ENCODE measurements around the gene TP53BP2. TPM values are rescaled to one million over a fixed set of nuclear protein-coding genes. Genes with fewer than 3 reads are reported as not detected.

The TP53BP2 gene
- total RNA-seq, 4 donors from 2014 or later, result 25.6 to 66.7 (median 50.8) TPM

- intact Hi-C loops (cut with DNase I; ENCODE audit: low total_unique reads), result no loop called here
- Histone ChIP-seq H3K4me3 (no peak overlapping the region), H3K4me1 (peaks cover 0 to 7% of the 10 kb centered on the region in 2 donors), H3K36me3 (no peaks in the 10 kb centered on the region), H3K27ac (peak overlapping the region; percentile 40), H3K27me3 (no peaks in the 10 kb centered on the region), H3K9me3 (no peaks in the 10 kb centered on the region)
- no peak for TF ChIP-seq CTCF (IDR thresholded peaks at IDR 0.05)
- DNase-seq, result no peak
These were observed 70.1 kb downstream of the TP53BP2 start for GRCh38 chr1:223775711-223776074.

- H3K9me3 ChIP-seq, result no peaks in the 10 kb centered on the region
- H3K36me3 ChIP-seq, result no peaks in the 10 kb centered on the region
- H3K27ac ChIP-seq, result peak overlapping the region; percentile 40
- intact Hi-C loops (cut with DNase I; ENCODE audit: low total_unique reads), result no loop called here
- no peak for DNase-seq
- H3K4me1 ChIP-seq, result peaks cover 0 to 7% of the 10 kb centered on the region in 2 donors
- H3K27me3 ChIP-seq, result no peaks in the 10 kb centered on the region
- no peak overlapping the region for H3K4me3 ChIP-seq
- TF ChIP-seq POLR2A (IDR thresholded peaks at IDR 0.05) (no peak), CTCF (IDR thresholded peaks at IDR 0.05) (no peak)
These were observed 70.7 kb downstream of the TP53BP2 start for GRCh38 chr1:223775054-223775453.

GRCh38 chr1:223774134-223774814 lies 71.5 kb downstream of the TP53BP2 start:
- no peaks in the 10 kb centered on the region for H3K9me3 ChIP-seq
- TF ChIP-seq POLR2A (IDR thresholded peaks at IDR 0.05), result no peak
- TF ChIP-seq CTCF (IDR thresholded peaks at IDR 0.05), result no peak
- H3K36me3 ChIP-seq, result no peaks in the 10 kb centered on the region
- DNase-seq, result no peak
- intact Hi-C loops (cut with DNase I; ENCODE audit: low total_unique reads), result no loop called here
- no peak overlapping the region for H3K4me3 ChIP-seq
- no peaks in the 10 kb centered on the region for H3K27me3 ChIP-seq
- peak overlapping the region in 1 of 2 donors; percentile 40 for H3K27ac ChIP-seq
- H3K4me1 ChIP-seq, result peaks cover 0 to 7% of the 10 kb centered on the region in 2 donors

- Histone ChIP-seq H3K4me3 (no peak overlapping the region), H3K9me3 (no peaks in the 10 kb centered on the region), H3K4me1 (peaks cover 0 to 7% of the 10 kb centered on the region in 2 donors), H3K27ac (peak overlapping the region; percentile 64 to 95), H3K36me3 (no peaks in the 10 kb centered on the region), H3K27me3 (no peaks in the 10 kb centered on the region)
- DNase-seq, result no peak
- no peak for TF ChIP-seq POLR2A (IDR thresholded peaks at IDR 0.05)
- no peak for TF ChIP-seq CTCF (IDR thresholded peaks at IDR 0.05)
- intact Hi-C loops (cut with DNase I; ENCODE audit: low total_unique reads), result no loop called here
These were observed 73.0 kb downstream of the TP53BP2 start for GRCh38 chr1:223772771-223773160.

GRCh38 chr1:223771814-223772770 lies 73.7 kb downstream of the TP53BP2 start:
- intact Hi-C loops (cut with DNase I; ENCODE audit: low total_unique reads), result no loop called here
- no peak overlapping the region for H3K4me3 ChIP-seq
- DNase-seq, result peak; percentile 49 to 64
- TF ChIP-seq CTCF (IDR thresholded peaks at IDR 0.05) (no peak), POLR2A (IDR thresholded peaks at IDR 0.05) (no peak)
- no peaks in the 10 kb centered on the region for H3K9me3 ChIP-seq
- H3K4me1 ChIP-seq, result peaks cover 0 to 7% of the 10 kb centered on the region in 2 donors
- H3K36me3 ChIP-seq, result no peaks in the 10 kb centered on the region
- H3K27ac ChIP-seq, result peak overlapping the region; percentile 64 to 95
- H3K27me3 ChIP-seq, result no peaks in the 10 kb centered on the region

Measured in uterus (tissue), 4 donors.